ENCODE results near the gene EFS.

GRCh38 chr14:23414254-23414653 lies 49.3 kb upstream of the EFS start:
- TF ChIP-seq POLR2AphosphoS5 (IDR thresholded peaks at IDR 0.05), result no peak
- TF ChIP-seq CTCF (IDR thresholded peaks at IDR 0.05), result no peak

All from transverse colon (tissue), 4 donors.